K562 (cell line): ENCODE measurements around the gene LRRC27. TPM values are rescaled to one million over a fixed set of nuclear protein-coding genes. Genes with fewer than 3 reads are reported as not detected.

ENCODE experiments used
- HNRNPL ChIP-seq: fragments of 200-400 bp; formaldehyde crosslinking; IDR thresholded peaks from 2 replicates; pipeline ENCODE4 v1.6.1; 2017; ENCODE audit warnings: low read depth, mild to moderate bottlenecking, low read length
- U2AF2 ChIP-seq: fragments of 200-400 bp; formaldehyde crosslinking; optimal IDR thresholded peaks from 2 replicates; pipeline ENCODE3; 2017; ENCODE audit warnings: low read depth, mild to moderate bottlenecking, low read length
- ZC3H11A ChIP-seq: IDR thresholded peaks from 2 replicates; pipeline ENCODE4 v1.6.1; 2012; ENCODE audit warnings: low read depth, low read length, improper control_type of control experiment
- ZFX ChIP-seq: sonication (generic); formaldehyde crosslinking; IDR thresholded peaks from 2 replicates; pipeline ENCODE4 v1.8.0; 2022; ENCODE audit warnings: mild to moderate bottlenecking, missing genetic modification reagents, moderate library complexity
- polyA plus RNA-seq, 8 experiments: library from polyadenylated mRNA; depleted of rRNA in 4 of 8; stranded (reverse) in 5 of 8; unstranded in 3 of 8; fragments of >200 nt; fragmentation: Nextera tagmentation in 2 of 8; fragmentation: Illumina TruSeq in 1 of 8; extraction: Ambion mirVana in 2 of 8; extraction: Trizol in 1 of 8; gene quantifications; 2 replicates each; pipeline versions ENCODE4 v1.2.1 to v1.2.3, GENCODE V29; 2011 to 2014; ENCODE audit warnings: inconsistent platforms in 1 of 8, missing spikeins in 1 of 8
- total RNA-seq, 7 experiments: library from RNA; depleted of rRNA in 6 of 7; stranded (reverse); fragments of >200 nt in 6 of 7; fragmentation: Illumina TruSeq in 2 of 7; extraction: Trizol in 2 of 7; gene quantifications; 2 replicates each; pipeline versions ENCODE4 v1.2.1 to v1.2.3, GENCODE V29; 2011 to 2021; ENCODE audit warnings: low replicate concordance in 1 of 7
- TF ChIP-seq, protein P1 (sequence below): sonication (generic); formaldehyde crosslinking; IDR thresholded peaks from 2 replicates; pipeline ENCODE4 v1.8.1; 2022; ENCODE audit warnings: missing genetic modification reagents
- TF ChIP-seq, protein P2 (sequence below), 2 experiments: fragments of 150-350 bp in 1 of 2; IDR thresholded peaks; 2 replicates each; pipeline ENCODE4 v1.6.1; 2012 to 2016; ENCODE audit warnings: low read depth in 2 of 2, low read length in 2 of 2, mild to moderate bottlenecking in 1 of 2, moderate library complexity in 1 of 2
- TF ChIP-seq, protein P3 (sequence below): fragments of 450-650 bp; IDR thresholded peaks from 2 replicates; pipeline ENCODE4 v1.6.1; 2017; ENCODE audit warnings: antibody characterized with exemption, mild to moderate bottlenecking
- TF ChIP-seq, protein P4 (sequence below): sonication (generic); formaldehyde crosslinking; IDR thresholded peaks from 2 replicates; pipeline ENCODE4 v1.8.1; 2023; ENCODE audit warnings: mild to moderate bottlenecking, missing genetic modification reagents

Gene LRRC27
- total and polyA plus RNA-seq, 9 of the 15 experiments (the other 6 are each of a cell fraction or from before 2014, with no cell fraction given), result 0.10 to 2.7 (median 1.4) TPM

DNA sequence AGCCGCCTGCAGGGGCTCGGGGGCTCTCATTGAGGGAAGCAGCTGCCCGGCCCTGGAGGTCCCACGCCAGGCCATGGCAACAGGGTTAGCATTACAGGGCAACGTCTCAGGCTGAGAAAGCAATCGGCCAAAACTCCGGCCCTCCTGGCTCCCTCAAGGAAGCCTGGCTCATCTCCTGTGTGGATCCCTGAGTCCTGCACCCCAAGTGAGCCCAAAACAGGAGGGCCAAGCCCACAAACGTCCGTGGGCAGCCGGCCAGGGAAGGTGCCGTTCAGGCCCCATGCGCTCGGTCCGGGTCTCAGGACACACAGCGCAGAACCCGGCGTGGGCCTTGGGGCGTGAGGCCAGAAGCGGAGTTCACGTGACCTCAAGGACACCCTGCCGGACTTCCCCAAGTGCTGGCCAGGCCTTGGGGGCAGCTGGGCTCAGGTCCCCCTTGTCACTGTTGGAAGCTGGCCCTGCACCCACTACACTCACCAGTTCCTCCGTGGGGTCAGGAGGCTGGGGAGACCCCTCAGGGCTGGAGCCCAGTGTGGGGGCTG is 57.0 kb downstream of the LRRC27 start (continued):
- TF ChIP-seq, protein P1, sequence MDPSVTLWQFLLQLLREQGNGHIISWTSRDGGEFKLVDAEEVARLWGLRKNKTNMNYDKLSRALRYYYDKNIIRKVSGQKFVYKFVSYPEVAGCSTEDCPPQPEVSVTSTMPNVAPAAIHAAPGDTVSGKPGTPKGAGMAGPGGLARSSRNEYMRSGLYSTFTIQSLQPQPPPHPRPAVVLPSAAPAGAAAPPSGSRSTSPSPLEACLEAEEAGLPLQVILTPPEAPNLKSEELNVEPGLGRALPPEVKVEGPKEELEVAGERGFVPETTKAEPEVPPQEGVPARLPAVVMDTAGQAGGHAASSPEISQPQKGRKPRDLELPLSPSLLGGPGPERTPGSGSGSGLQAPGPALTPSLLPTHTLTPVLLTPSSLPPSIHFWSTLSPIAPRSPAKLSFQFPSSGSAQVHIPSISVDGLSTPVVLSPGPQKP (CRISPR knock-in tag), result no peak
- TF ChIP-seq, protein P2, sequence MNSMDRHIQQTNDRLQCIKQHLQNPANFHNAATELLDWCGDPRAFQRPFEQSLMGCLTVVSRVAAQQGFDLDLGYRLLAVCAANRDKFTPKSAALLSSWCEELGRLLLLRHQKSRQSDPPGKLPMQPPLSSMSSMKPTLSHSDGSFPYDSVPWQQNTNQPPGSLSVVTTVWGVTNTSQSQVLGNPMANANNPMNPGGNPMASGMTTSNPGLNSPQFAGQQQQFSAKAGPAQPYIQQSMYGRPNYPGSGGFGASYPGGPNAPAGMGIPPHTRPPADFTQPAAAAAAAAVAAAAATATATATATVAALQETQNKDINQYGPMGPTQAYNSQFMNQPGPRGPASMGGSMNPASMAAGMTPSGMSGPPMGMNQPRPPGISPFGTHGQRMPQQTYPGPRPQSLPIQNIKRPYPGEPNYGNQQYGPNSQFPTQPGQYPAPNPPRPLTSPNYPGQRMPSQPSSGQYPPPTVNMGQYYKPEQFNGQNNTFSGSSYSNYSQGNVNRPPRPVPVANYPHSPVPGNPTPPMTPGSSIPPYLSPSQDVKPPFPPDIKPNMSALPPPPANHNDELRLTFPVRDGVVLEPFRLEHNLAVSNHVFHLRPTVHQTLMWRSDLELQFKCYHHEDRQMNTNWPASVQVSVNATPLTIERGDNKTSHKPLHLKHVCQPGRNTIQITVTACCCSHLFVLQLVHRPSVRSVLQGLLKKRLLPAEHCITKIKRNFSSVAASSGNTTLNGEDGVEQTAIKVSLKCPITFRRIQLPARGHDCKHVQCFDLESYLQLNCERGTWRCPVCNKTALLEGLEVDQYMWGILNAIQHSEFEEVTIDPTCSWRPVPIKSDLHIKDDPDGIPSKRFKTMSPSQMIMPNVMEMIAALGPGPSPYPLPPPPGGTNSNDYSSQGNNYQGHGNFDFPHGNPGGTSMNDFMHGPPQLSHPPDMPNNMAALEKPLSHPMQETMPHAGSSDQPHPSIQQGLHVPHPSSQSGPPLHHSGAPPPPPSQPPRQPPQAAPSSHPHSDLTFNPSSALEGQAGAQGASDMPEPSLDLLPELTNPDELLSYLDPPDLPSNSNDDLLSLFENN (IDR thresholded peaks at IDR 0.05; ENCODE audit: low read depth in 2 of 2, low read length in 2 of 2), result no peak
- no peak for TF ChIP-seq ZC3H11A
- TF ChIP-seq, protein P3, sequence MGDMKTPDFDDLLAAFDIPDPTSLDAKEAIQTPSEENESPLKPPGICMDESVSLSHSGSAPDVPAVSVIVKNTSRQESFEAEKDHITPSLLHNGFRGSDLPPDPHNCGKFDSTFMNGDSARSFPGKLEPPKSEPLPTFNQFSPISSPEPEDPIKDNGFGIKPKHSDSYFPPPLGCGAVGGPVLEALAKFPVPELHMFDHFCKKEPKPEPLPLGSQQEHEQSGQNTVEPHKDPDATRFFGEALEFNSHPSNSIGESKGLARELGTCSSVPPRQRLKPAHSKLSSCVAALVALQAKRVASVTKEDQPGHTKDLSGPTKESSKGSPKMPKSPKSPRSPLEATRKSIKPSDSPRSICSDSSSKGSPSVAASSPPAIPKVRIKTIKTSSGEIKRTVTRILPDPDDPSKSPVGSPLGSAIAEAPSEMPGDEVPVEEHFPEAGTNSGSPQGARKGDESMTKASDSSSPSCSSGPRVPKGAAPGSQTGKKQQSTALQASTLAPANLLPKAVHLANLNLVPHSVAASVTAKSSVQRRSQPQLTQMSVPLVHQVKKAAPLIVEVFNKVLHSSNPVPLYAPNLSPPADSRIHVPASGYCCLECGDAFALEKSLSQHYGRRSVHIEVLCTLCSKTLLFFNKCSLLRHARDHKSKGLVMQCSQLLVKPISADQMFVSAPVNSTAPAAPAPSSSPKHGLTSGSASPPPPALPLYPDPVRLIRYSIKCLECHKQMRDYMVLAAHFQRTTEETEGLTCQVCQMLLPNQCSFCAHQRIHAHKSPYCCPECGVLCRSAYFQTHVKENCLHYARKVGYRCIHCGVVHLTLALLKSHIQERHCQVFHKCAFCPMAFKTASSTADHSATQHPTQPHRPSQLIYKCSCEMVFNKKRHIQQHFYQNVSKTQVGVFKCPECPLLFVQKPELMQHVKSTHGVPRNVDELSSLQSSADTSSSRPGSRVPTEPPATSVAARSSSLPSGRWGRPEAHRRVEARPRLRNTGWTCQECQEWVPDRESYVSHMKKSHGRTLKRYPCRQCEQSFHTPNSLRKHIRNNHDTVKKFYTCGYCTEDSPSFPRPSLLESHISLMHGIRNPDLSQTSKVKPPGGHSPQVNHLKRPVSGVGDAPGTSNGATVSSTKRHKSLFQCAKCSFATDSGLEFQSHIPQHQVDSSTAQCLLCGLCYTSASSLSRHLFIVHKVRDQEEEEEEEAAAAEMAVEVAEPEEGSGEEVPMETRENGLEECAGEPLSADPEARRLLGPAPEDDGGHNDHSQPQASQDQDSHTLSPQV, result no peak
- TF ChIP-seq ZFX, result peak; percentile 32; the same call in 1 of the 2 replicates
- TF ChIP-seq, protein P4, sequence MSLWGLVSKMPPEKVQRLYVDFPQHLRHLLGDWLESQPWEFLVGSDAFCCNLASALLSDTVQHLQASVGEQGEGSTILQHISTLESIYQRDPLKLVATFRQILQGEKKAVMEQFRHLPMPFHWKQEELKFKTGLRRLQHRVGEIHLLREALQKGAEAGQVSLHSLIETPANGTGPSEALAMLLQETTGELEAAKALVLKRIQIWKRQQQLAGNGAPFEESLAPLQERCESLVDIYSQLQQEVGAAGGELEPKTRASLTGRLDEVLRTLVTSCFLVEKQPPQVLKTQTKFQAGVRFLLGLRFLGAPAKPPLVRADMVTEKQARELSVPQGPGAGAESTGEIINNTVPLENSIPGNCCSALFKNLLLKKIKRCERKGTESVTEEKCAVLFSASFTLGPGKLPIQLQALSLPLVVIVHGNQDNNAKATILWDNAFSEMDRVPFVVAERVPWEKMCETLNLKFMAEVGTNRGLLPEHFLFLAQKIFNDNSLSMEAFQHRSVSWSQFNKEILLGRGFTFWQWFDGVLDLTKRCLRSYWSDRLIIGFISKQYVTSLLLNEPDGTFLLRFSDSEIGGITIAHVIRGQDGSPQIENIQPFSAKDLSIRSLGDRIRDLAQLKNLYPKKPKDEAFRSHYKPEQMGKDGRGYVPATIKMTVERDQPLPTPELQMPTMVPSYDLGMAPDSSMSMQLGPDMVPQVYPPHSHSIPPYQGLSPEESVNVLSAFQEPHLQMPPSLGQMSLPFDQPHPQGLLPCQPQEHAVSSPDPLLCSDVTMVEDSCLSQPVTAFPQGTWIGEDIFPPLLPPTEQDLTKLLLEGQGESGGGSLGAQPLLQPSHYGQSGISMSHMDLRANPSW (CRISPR knock-in tag), result no peak
- no peak for TF ChIP-seq U2AF2
- no peak for TF ChIP-seq HNRNPL
